ENCODE measurements around the gene TDRD9.

The TDRD9 gene

GRCh38 chr14:104085032-104085888, 157.0 kb downstream of the TDRD9 start, which contains the start of gene ASPG:
ASPG (plus strand) TSS chr14:104085700; CDS start chr14:104085771, 71 bp downstream.
- TF ChIP-seq, protein P1, sequence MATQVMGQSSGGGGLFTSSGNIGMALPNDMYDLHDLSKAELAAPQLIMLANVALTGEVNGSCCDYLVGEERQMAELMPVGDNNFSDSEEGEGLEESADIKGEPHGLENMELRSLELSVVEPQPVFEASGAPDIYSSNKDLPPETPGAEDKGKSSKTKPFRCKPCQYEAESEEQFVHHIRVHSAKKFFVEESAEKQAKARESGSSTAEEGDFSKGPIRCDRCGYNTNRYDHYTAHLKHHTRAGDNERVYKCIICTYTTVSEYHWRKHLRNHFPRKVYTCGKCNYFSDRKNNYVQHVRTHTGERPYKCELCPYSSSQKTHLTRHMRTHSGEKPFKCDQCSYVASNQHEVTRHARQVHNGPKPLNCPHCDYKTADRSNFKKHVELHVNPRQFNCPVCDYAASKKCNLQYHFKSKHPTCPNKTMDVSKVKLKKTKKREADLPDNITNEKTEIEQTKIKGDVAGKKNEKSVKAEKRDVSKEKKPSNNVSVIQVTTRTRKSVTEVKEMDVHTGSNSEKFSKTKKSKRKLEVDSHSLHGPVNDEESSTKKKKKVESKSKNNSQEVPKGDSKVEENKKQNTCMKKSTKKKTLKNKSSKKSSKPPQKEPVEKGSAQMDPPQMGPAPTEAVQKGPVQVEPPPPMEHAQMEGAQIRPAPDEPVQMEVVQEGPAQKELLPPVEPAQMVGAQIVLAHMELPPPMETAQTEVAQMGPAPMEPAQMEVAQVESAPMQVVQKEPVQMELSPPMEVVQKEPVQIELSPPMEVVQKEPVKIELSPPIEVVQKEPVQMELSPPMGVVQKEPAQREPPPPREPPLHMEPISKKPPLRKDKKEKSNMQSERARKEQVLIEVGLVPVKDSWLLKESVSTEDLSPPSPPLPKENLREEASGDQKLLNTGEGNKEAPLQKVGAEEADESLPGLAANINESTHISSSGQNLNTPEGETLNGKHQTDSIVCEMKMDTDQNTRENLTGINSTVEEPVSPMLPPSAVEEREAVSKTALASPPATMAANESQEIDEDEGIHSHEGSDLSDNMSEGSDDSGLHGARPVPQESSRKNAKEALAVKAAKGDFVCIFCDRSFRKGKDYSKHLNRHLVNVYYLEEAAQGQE (IDR thresholded peaks at IDR 0.05; ENCODE audit: insufficient read depth in 1 of 2, low read depth in 2 of 2, low read length in 2 of 2), result no peak
- TF ChIP-seq TAF1 (IDR thresholded peaks at IDR 0.05; ENCODE audit: borderline replicate concordance, insufficient read depth, low read length) (no peak), POLR2AphosphoS5 (IDR thresholded peaks at IDR 0.05; ENCODE audit: low read depth, low read length) (no peak), SIN3A (IDR thresholded peaks at IDR 0.05; ENCODE audit: borderline replicate concordance, insufficient read depth, low read length) (no peak), FOXP2 (optimal IDR thresholded peaks at IDR 0.05; ENCODE audit: borderline replicate concordance, extremely low read depth, extremely low read length, insufficient read depth) (no peak)

DNA sequence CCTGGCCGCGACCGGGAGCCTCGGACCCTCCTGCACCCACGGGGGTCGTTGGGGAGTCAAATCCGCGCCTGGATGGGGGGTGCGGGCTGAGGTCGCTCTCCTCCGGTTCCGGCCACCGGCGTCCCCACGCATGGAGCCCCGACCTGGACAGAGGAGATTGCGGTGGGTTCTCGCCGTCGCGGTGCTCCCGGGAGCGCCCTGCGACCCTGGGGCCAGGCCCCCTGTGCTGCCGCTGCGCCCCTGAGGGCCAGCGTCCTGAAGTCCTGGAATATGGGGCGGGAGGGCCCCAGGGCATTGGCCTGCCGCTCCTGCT, 157.6 kb downstream of the TDRD9 start:
- TF ChIP-seq SIN3A (IDR thresholded peaks at IDR 0.05; ENCODE audit: borderline replicate concordance, insufficient read depth, low read length), result no peak
- TF ChIP-seq, protein P1 (IDR thresholded peaks at IDR 0.05; ENCODE audit: insufficient read depth in 1 of 2, low read depth in 2 of 2, low read length in 2 of 2), result no peak
- no peak for TF ChIP-seq POLR2AphosphoS5 (IDR thresholded peaks at IDR 0.05; ENCODE audit: low read depth, low read length)
- no peak for TF ChIP-seq TAF1 (IDR thresholded peaks at IDR 0.05; ENCODE audit: borderline replicate concordance, insufficient read depth, low read length)
- no peak for TF ChIP-seq FOXP2 (optimal IDR thresholded peaks at IDR 0.05; ENCODE audit: borderline replicate concordance, extremely low read depth, extremely low read length, insufficient read depth)

- TF ChIP-seq, protein P1 (IDR thresholded peaks at IDR 0.05; ENCODE audit: insufficient read depth in 1 of 2, low read depth in 2 of 2, low read length in 2 of 2), result no peak
- TF ChIP-seq SIN3A (IDR thresholded peaks at IDR 0.05; ENCODE audit: borderline replicate concordance, insufficient read depth, low read length) (no peak), POLR2AphosphoS5 (IDR thresholded peaks at IDR 0.05; ENCODE audit: low read depth, low read length) (no peak), TAF1 (IDR thresholded peaks at IDR 0.05; ENCODE audit: borderline replicate concordance, insufficient read depth, low read length) (no peak), FOXP2 (optimal IDR thresholded peaks at IDR 0.05; ENCODE audit: borderline replicate concordance, extremely low read depth, extremely low read length, insufficient read depth) (no peak)
Observed at GRCh38 chr14:104086210-104086660, 158.0 kb downstream of the TDRD9 start.

- TF ChIP-seq, protein P1 (IDR thresholded peaks at IDR 0.05; ENCODE audit: insufficient read depth in 1 of 2, low read depth in 2 of 2, low read length in 2 of 2), result no peak
- TF ChIP-seq SIN3A (IDR thresholded peaks at IDR 0.05; ENCODE audit: borderline replicate concordance, insufficient read depth, low read length) (no peak), FOXP2 (optimal IDR thresholded peaks at IDR 0.05; ENCODE audit: borderline replicate concordance, extremely low read depth, extremely low read length, insufficient read depth) (no peak), TAF1 (IDR thresholded peaks at IDR 0.05; ENCODE audit: borderline replicate concordance, insufficient read depth, low read length) (no peak), POLR2AphosphoS5 (IDR thresholded peaks at IDR 0.05; ENCODE audit: low read depth, low read length) (no peak)
Observed at GRCh38 chr14:104086661-104087461, 158.6 kb downstream of the TDRD9 start.
